ENCODE results near the gene DOP1B. TPM values are rescaled to one million over a fixed set of nuclear protein-coding genes. Genes with fewer than 3 reads are reported as not detected.

The DOP1B gene
- polyA plus RNA-seq, 1 donor from 2014 or later = 31.9 TPM

GRCh38 chr21:36171741-36172331, 15.2 kb downstream of the DOP1B start:
- Mint-ChIP-seq H3K9me3 (no peaks in the 10 kb centered on the region), H3K36me3 (peaks cover 9% of the 10 kb centered on the region), H3K27me3 (no peaks in the 10 kb centered on the region), H3K27ac (peak overlapping the region in 2 of 3 donors; percentile 2 to 95), H3K4me3 (no peak overlapping the region), H3K4me1 (peaks cover 6 to 9% (median 6%) of the 10 kb centered on the region in 3 donors)

GRCh38 chr21:36174780-36175179, 18.2 kb downstream of the DOP1B start:
- H3K27me3 Mint-ChIP-seq = no peaks in the 10 kb centered on the region

GRCh38 chr21:36175771-36176565, 19.3 kb downstream of the DOP1B start:
- peaks cover 10 to 13% (median 11%) of the 10 kb centered on the region in 3 donors for H3K4me1 Mint-ChIP-seq

More at GRCh38 chr21:36174780-36175179, 18.2 kb downstream of the DOP1B start:
- Mint-ChIP-seq H3K27ac (no peak overlapping the region), H3K9me3 (no peaks in the 10 kb centered on the region), H3K4me3 (no peak overlapping the region), H3K36me3 (peaks cover 7% of the 10 kb centered on the region), H3K4me1 (peaks cover 9 to 11% (median 11%) of the 10 kb centered on the region in 3 donors)

GRCh38 chr21:36178349-36178748, 21.7 kb downstream of the DOP1B start:
- peaks cover 14 to 27% (median 19%) of the 10 kb centered on the region in 3 donors for H3K4me1 Mint-ChIP-seq
- H3K36me3 Mint-ChIP-seq = peaks cover 7% of the 10 kb centered on the region
- H3K4me3 Mint-ChIP-seq = no peak overlapping the region
- no peaks in the 10 kb centered on the region for H3K27me3 Mint-ChIP-seq
- H3K9me3 Mint-ChIP-seq = no peaks in the 10 kb centered on the region
- H3K27ac Mint-ChIP-seq = no peak overlapping the region

More at GRCh38 chr21:36175771-36176565, 19.3 kb downstream of the DOP1B start:
- peaks cover 7% of the 10 kb centered on the region for H3K36me3 Mint-ChIP-seq
- H3K27ac Mint-ChIP-seq = no peak overlapping the region
- peak overlapping the region in 1 of 4 donors; percentile 68 for H3K4me3 Mint-ChIP-seq
- no peaks in the 10 kb centered on the region for H3K9me3 Mint-ChIP-seq
- no peaks in the 10 kb centered on the region for H3K27me3 Mint-ChIP-seq

- Mint-ChIP-seq H3K27me3 (no peaks in the 10 kb centered on the region), H3K27ac (no peak overlapping the region), H3K9me3 (no peaks in the 10 kb centered on the region), H3K4me3 (peak overlapping the region in 1 of 4 donors; percentile 55), H3K36me3 (peaks cover 5% of the 10 kb centered on the region), H3K4me1 (peaks cover 14 to 22% (median 16%) of the 10 kb centered on the region in 3 donors)
These were observed 22.5 kb downstream of the DOP1B start for GRCh38 chr21:36179145-36179544.

- H3K4me1 Mint-ChIP-seq = peaks cover 12 to 22% (median 16%) of the 10 kb centered on the region in 3 donors
- H3K36me3 Mint-ChIP-seq = peaks cover 3% of the 10 kb centered on the region
- H3K9me3 Mint-ChIP-seq = no peaks in the 10 kb centered on the region
- peak overlapping the region in 1 of 3 donors; percentile 5 for H3K27ac Mint-ChIP-seq
- no peaks in the 10 kb centered on the region for H3K27me3 Mint-ChIP-seq
- peak overlapping the region in 2 of 4 donors; percentile 51 to 79 for H3K4me3 Mint-ChIP-seq
These were observed 24.3 kb downstream of the DOP1B start for GRCh38 chr21:36180963-36181362.

GRCh38 chr21:36183144-36183795, 26.6 kb downstream of the DOP1B start:
- H3K4me1 Mint-ChIP-seq = peaks cover 9 to 22% (median 21%) of the 10 kb centered on the region in 3 donors
- no peaks in the 10 kb centered on the region for H3K9me3 Mint-ChIP-seq
- peaks cover 3% of the 10 kb centered on the region for H3K36me3 Mint-ChIP-seq
- H3K27me3 Mint-ChIP-seq = no peaks in the 10 kb centered on the region
- H3K4me3 Mint-ChIP-seq = no peak overlapping the region
- H3K27ac Mint-ChIP-seq = peak overlapping the region in 1 of 3 donors; percentile 45

GRCh38 chr21:36184545-36184944, 27.9 kb downstream of the DOP1B start:
- no peaks in the 10 kb centered on the region for H3K36me3 Mint-ChIP-seq
- no peak overlapping the region for H3K27ac Mint-ChIP-seq
- H3K9me3 Mint-ChIP-seq = no peaks in the 10 kb centered on the region
- no peak overlapping the region for H3K4me3 Mint-ChIP-seq
- no peaks in the 10 kb centered on the region for H3K27me3 Mint-ChIP-seq
- peaks cover 9 to 23% (median 16%) of the 10 kb centered on the region in 3 donors for H3K4me1 Mint-ChIP-seq

- H3K36me3 Mint-ChIP-seq = no peaks in the 10 kb centered on the region
- H3K27me3 Mint-ChIP-seq = no peaks in the 10 kb centered on the region
- no peak overlapping the region for H3K4me3 Mint-ChIP-seq
- H3K9me3 Mint-ChIP-seq = no peaks in the 10 kb centered on the region
- H3K27ac Mint-ChIP-seq = no peak overlapping the region
- H3K4me1 Mint-ChIP-seq = peaks cover 9 to 23% (median 16%) of the 10 kb centered on the region in 3 donors
These were observed 28.9 kb downstream of the DOP1B start for GRCh38 chr21:36185523-36185922.

- Mint-ChIP-seq H3K27ac (no peak overlapping the region), H3K9me3 (no peaks in the 10 kb centered on the region), H3K4me3 (no peak overlapping the region), H3K27me3 (no peaks in the 10 kb centered on the region), H3K36me3 (no peaks in the 10 kb centered on the region), H3K4me1 (peaks cover 11 to 21% (median 12%) of the 10 kb centered on the region in 3 donors)
These were observed 29.5 kb downstream of the DOP1B start for GRCh38 chr21:36186081-36186480.

- no peak overlapping the region for H3K4me3 Mint-ChIP-seq
- H3K4me1 Mint-ChIP-seq = peaks cover 4 to 15% (median 6%) of the 10 kb centered on the region in 3 donors
- H3K36me3 Mint-ChIP-seq = no peaks in the 10 kb centered on the region
- no peaks in the 10 kb centered on the region for H3K9me3 Mint-ChIP-seq
- H3K27ac Mint-ChIP-seq = peak overlapping the region in 1 of 3 donors; percentile 50
- H3K27me3 Mint-ChIP-seq = no peaks in the 10 kb centered on the region
These were observed 30.1 kb downstream of the DOP1B start for GRCh38 chr21:36186506-36187399.

- H3K4me3 Mint-ChIP-seq = no peak overlapping the region
- H3K27ac Mint-ChIP-seq = peak overlapping the region in 1 of 3 donors; percentile 19
- no peaks in the 10 kb centered on the region for H3K9me3 Mint-ChIP-seq
- H3K4me1 Mint-ChIP-seq = peaks cover 0 to 9% (median 4%) of the 10 kb centered on the region in 3 donors
- H3K27me3 Mint-ChIP-seq = no peaks in the 10 kb centered on the region
- H3K36me3 Mint-ChIP-seq = no peaks in the 10 kb centered on the region
These were observed 31.6 kb downstream of the DOP1B start for GRCh38 chr21:36188081-36188681.

GRCh38 chr21:36188937-36189336, 32.3 kb downstream of the DOP1B start:
- no peak overlapping the region for H3K27ac Mint-ChIP-seq

GRCh38 chr21:36190736-36191135, 34.1 kb downstream of the DOP1B start:
- no peak overlapping the region for H3K4me3 Mint-ChIP-seq
- H3K36me3 Mint-ChIP-seq = no peaks in the 10 kb centered on the region
- no peaks in the 10 kb centered on the region for H3K27me3 Mint-ChIP-seq
- no peaks in the 10 kb centered on the region for H3K9me3 Mint-ChIP-seq
- H3K27ac Mint-ChIP-seq = peak overlapping the region in 1 of 3 donors; percentile 80
- H3K4me1 Mint-ChIP-seq = peaks cover 0 to 10% (median 4%) of the 10 kb centered on the region in 3 donors

More at GRCh38 chr21:36188937-36189336, 32.3 kb downstream of the DOP1B start:
- Mint-ChIP-seq H3K27me3 (no peaks in the 10 kb centered on the region), H3K4me3 (no peak overlapping the region), H3K9me3 (no peaks in the 10 kb centered on the region), H3K36me3 (no peaks in the 10 kb centered on the region), H3K4me1 (peaks cover 0 to 10% (median 4%) of the 10 kb centered on the region in 3 donors)

Measured in IgD-negative memory B cell (primary cell).